ENCODE measurements around the gene FGF19. TPM values are rescaled to one million over a fixed set of nuclear protein-coding genes. Genes with fewer than 3 reads are reported as not detected.

The FGF19 gene
- total RNA-seq, 1 donor from 2014 or later: not detected

GRCh38 chr11:69734841-69735240 is 31.0 kb upstream of the FGF19 start:
- Histone ChIP-seq H3K27me3 (ENCODE audit: control insufficient read depth in 3 of 3, insufficient read depth in 3 of 3, low read length in 3 of 3) (peaks cover 11 to 23% (median 12%) of the 10 kb centered on the region in 3 donors), H3K4me1 (ENCODE audit: control insufficient read depth in 3 of 3, insufficient read depth in 3 of 3, low read length in 3 of 3) (no peaks in the 10 kb centered on the region), H3K36me3 (ENCODE audit: control insufficient read depth in 3 of 3, insufficient read depth in 3 of 3, low read length in 3 of 3) (no peaks in the 10 kb centered on the region), H3K27ac (ENCODE audit: low read depth, low read length) (no peak overlapping the region), H3K9me3 (ENCODE audit: control insufficient read depth in 3 of 3, low read length in 3 of 3) (peaks cover 4 to 18% (median 10%) of the 10 kb centered on the region in 3 donors), H3K4me3 (ENCODE audit: low read length in 3 of 3) (no peak overlapping the region), H3K9ac (ENCODE audit: low read depth in 1 of 3, low read length in 3 of 3) (no peak overlapping the region)

- H3K27ac ChIP-seq (ENCODE audit: low read depth, low read length): no peak overlapping the region
- no peak overlapping the region for H3K9ac ChIP-seq (ENCODE audit: low read depth in 1 of 3, low read length in 3 of 3)
- peaks cover 4 to 18% (median 10%) of the 10 kb centered on the region in 3 donors for H3K9me3 ChIP-seq (ENCODE audit: control insufficient read depth in 3 of 3, low read length in 3 of 3)
- no peaks in the 10 kb centered on the region for H3K36me3 ChIP-seq (ENCODE audit: control insufficient read depth in 3 of 3, insufficient read depth in 3 of 3, low read length in 3 of 3)
- H3K4me1 ChIP-seq (ENCODE audit: control insufficient read depth in 3 of 3, insufficient read depth in 3 of 3, low read length in 3 of 3): no peaks in the 10 kb centered on the region
- no peak overlapping the region for H3K4me3 ChIP-seq (ENCODE audit: low read length in 3 of 3)
- H3K27me3 ChIP-seq (ENCODE audit: control insufficient read depth in 3 of 3, insufficient read depth in 3 of 3, low read length in 3 of 3): peaks cover 11 to 25% (median 15%) of the 10 kb centered on the region in 3 donors
Observed at GRCh38 chr11:69734367-69734766, 30.5 kb upstream of the FGF19 start.

GRCh38 chr11:69732910-69733309 is 29.1 kb upstream of the FGF19 start:
- peaks cover 0 to 8% (median 4%) of the 10 kb centered on the region in 3 donors for H3K9me3 ChIP-seq (ENCODE audit: control insufficient read depth in 3 of 3, low read length in 3 of 3)
- H3K27ac ChIP-seq (ENCODE audit: low read depth, low read length): no peak overlapping the region
- H3K4me1 ChIP-seq (ENCODE audit: control insufficient read depth in 3 of 3, insufficient read depth in 3 of 3, low read length in 3 of 3): no peaks in the 10 kb centered on the region
- H3K9ac ChIP-seq (ENCODE audit: low read depth in 1 of 3, low read length in 3 of 3): no peak overlapping the region
- no peaks in the 10 kb centered on the region for H3K36me3 ChIP-seq (ENCODE audit: control insufficient read depth in 3 of 3, insufficient read depth in 3 of 3, low read length in 3 of 3)
- H3K27me3 ChIP-seq (ENCODE audit: control insufficient read depth in 3 of 3, insufficient read depth in 3 of 3, low read length in 3 of 3): peaks cover 18 to 35% (median 28%) of the 10 kb centered on the region in 3 donors
- no peak overlapping the region for H3K4me3 ChIP-seq (ENCODE audit: low read length in 3 of 3)

GRCh38 chr11:69731110-69731509 is 27.3 kb upstream of the FGF19 start:
- Histone ChIP-seq H3K4me1 (ENCODE audit: control insufficient read depth in 3 of 3, insufficient read depth in 3 of 3, low read length in 3 of 3) (no peaks in the 10 kb centered on the region), H3K9ac (ENCODE audit: low read depth in 1 of 3, low read length in 3 of 3) (no peak overlapping the region), H3K27me3 (ENCODE audit: control insufficient read depth in 3 of 3, insufficient read depth in 3 of 3, low read length in 3 of 3) (peaks cover 32 to 51% (median 46%) of the 10 kb centered on the region in 3 donors), H3K27ac (ENCODE audit: low read depth, low read length) (no peak overlapping the region), H3K4me3 (ENCODE audit: low read length in 3 of 3) (no peak overlapping the region), H3K9me3 (ENCODE audit: control insufficient read depth in 3 of 3, low read length in 3 of 3) (peaks cover 0 to 8% (median 4%) of the 10 kb centered on the region in 3 donors), H3K36me3 (ENCODE audit: control insufficient read depth in 3 of 3, insufficient read depth in 3 of 3, low read length in 3 of 3) (no peaks in the 10 kb centered on the region)

- H3K4me1 ChIP-seq (ENCODE audit: control insufficient read depth in 3 of 3, insufficient read depth in 3 of 3, low read length in 3 of 3): no peaks in the 10 kb centered on the region
- H3K9me3 ChIP-seq (ENCODE audit: control insufficient read depth in 3 of 3, low read length in 3 of 3): peaks cover 0 to 8% (median 4%) of the 10 kb centered on the region in 3 donors
- H3K27ac ChIP-seq (ENCODE audit: low read depth, low read length): no peak overlapping the region
- no peaks in the 10 kb centered on the region for H3K36me3 ChIP-seq (ENCODE audit: control insufficient read depth in 3 of 3, insufficient read depth in 3 of 3, low read length in 3 of 3)
- H3K27me3 ChIP-seq (ENCODE audit: control insufficient read depth in 3 of 3, insufficient read depth in 3 of 3, low read length in 3 of 3): peaks cover 37 to 57% (median 48%) of the 10 kb centered on the region in 3 donors
- no peak overlapping the region for H3K4me3 ChIP-seq (ENCODE audit: low read length in 3 of 3)
- H3K9ac ChIP-seq (ENCODE audit: low read depth in 1 of 3, low read length in 3 of 3): no peak overlapping the region
Observed at GRCh38 chr11:69730500-69730899, 26.7 kb upstream of the FGF19 start.

- H3K9me3 ChIP-seq (ENCODE audit: control insufficient read depth in 3 of 3, low read length in 3 of 3): peaks cover 0 to 2% (median 2%) of the 10 kb centered on the region in 3 donors
- H3K9ac ChIP-seq (ENCODE audit: low read depth in 1 of 3, low read length in 3 of 3): no peak overlapping the region
- H3K36me3 ChIP-seq (ENCODE audit: control insufficient read depth in 3 of 3, insufficient read depth in 3 of 3, low read length in 3 of 3): no peaks in the 10 kb centered on the region
- H3K27ac ChIP-seq (ENCODE audit: low read depth, low read length): no peak overlapping the region
- H3K4me3 ChIP-seq (ENCODE audit: low read length in 3 of 3): no peak overlapping the region
- H3K27me3 ChIP-seq (ENCODE audit: control insufficient read depth in 3 of 3, insufficient read depth in 3 of 3, low read length in 3 of 3): peaks cover 37 to 65% (median 53%) of the 10 kb centered on the region in 3 donors
- H3K4me1 ChIP-seq (ENCODE audit: control insufficient read depth in 3 of 3, insufficient read depth in 3 of 3, low read length in 3 of 3): no peaks in the 10 kb centered on the region
Observed at GRCh38 chr11:69729252-69729651, 25.4 kb upstream of the FGF19 start.

GRCh38 chr11:69727266-69727665 is 23.4 kb upstream of the FGF19 start:
- Histone ChIP-seq H3K27ac (ENCODE audit: low read depth, low read length) (no peak overlapping the region), H3K4me3 (ENCODE audit: low read length in 3 of 3) (no peak overlapping the region), H3K4me1 (ENCODE audit: control insufficient read depth in 3 of 3, insufficient read depth in 3 of 3, low read length in 3 of 3) (no peaks in the 10 kb centered on the region), H3K9ac (ENCODE audit: low read depth in 1 of 3, low read length in 3 of 3) (no peak overlapping the region), H3K36me3 (ENCODE audit: control insufficient read depth in 3 of 3, insufficient read depth in 3 of 3, low read length in 3 of 3) (no peaks in the 10 kb centered on the region), H3K9me3 (ENCODE audit: control insufficient read depth in 3 of 3, low read length in 3 of 3) (no peaks in the 10 kb centered on the region), H3K27me3 (ENCODE audit: control insufficient read depth in 3 of 3, insufficient read depth in 3 of 3, low read length in 3 of 3) (peaks cover 43 to 68% (median 52%) of the 10 kb centered on the region in 3 donors)

GRCh38 chr11:69726481-69726880 is 22.7 kb upstream of the FGF19 start:
- Histone ChIP-seq H3K4me3 (ENCODE audit: low read length in 3 of 3) (no peak overlapping the region), H3K9ac (ENCODE audit: low read depth in 1 of 3, low read length in 3 of 3) (no peak overlapping the region), H3K9me3 (ENCODE audit: control insufficient read depth in 3 of 3, low read length in 3 of 3) (no peaks in the 10 kb centered on the region), H3K4me1 (ENCODE audit: control insufficient read depth in 3 of 3, insufficient read depth in 3 of 3, low read length in 3 of 3) (no peaks in the 10 kb centered on the region), H3K36me3 (ENCODE audit: control insufficient read depth in 3 of 3, insufficient read depth in 3 of 3, low read length in 3 of 3) (no peaks in the 10 kb centered on the region), H3K27ac (ENCODE audit: low read depth, low read length) (no peak overlapping the region), H3K27me3 (ENCODE audit: control insufficient read depth in 3 of 3, insufficient read depth in 3 of 3, low read length in 3 of 3) (peaks cover 49 to 72% (median 56%) of the 10 kb centered on the region in 3 donors)

- Histone ChIP-seq H3K27ac (ENCODE audit: low read depth, low read length) (no peak overlapping the region), H3K27me3 (ENCODE audit: control insufficient read depth in 3 of 3, insufficient read depth in 3 of 3, low read length in 3 of 3) (peaks cover 49 to 72% (median 56%) of the 10 kb centered on the region in 3 donors), H3K4me3 (ENCODE audit: low read length in 3 of 3) (no peak overlapping the region), H3K9ac (ENCODE audit: low read depth in 1 of 3, low read length in 3 of 3) (no peak overlapping the region), H3K9me3 (ENCODE audit: control insufficient read depth in 3 of 3, low read length in 3 of 3) (no peaks in the 10 kb centered on the region), H3K36me3 (ENCODE audit: control insufficient read depth in 3 of 3, insufficient read depth in 3 of 3, low read length in 3 of 3) (no peaks in the 10 kb centered on the region), H3K4me1 (ENCODE audit: control insufficient read depth in 3 of 3, insufficient read depth in 3 of 3, low read length in 3 of 3) (no peaks in the 10 kb centered on the region)
Observed at GRCh38 chr11:69726019-69726418, 22.2 kb upstream of the FGF19 start.

- Histone ChIP-seq H3K9me3 (ENCODE audit: control insufficient read depth in 3 of 3, low read length in 3 of 3) (no peaks in the 10 kb centered on the region), H3K4me3 (ENCODE audit: low read length in 3 of 3) (no peak overlapping the region), H3K36me3 (ENCODE audit: control insufficient read depth in 3 of 3, insufficient read depth in 3 of 3, low read length in 3 of 3) (no peaks in the 10 kb centered on the region), H3K9ac (ENCODE audit: low read depth in 1 of 3, low read length in 3 of 3) (no peak overlapping the region), H3K27ac (ENCODE audit: low read depth, low read length) (no peak overlapping the region), H3K27me3 (ENCODE audit: control insufficient read depth in 3 of 3, insufficient read depth in 3 of 3, low read length in 3 of 3) (peaks cover 56 to 71% (median 58%) of the 10 kb centered on the region in 3 donors), H3K4me1 (ENCODE audit: control insufficient read depth in 3 of 3, insufficient read depth in 3 of 3, low read length in 3 of 3) (peaks cover 0 to 2% (median 0%) of the 10 kb centered on the region in 3 donors)
Observed at GRCh38 chr11:69721745-69722144, 17.9 kb upstream of the FGF19 start.
